GM18861 (cell line): Measurements from ENCODE around the gene UEVLD.
A peak's percentile ranks its signal among the peaks of the same experiment; 100 is the strongest.
"Not testable (repeated sequence)": the region's sequence is repeated elsewhere in the genome, so short reads cannot be mapped to it uniquely, and the experiment has no call there.

Experiments used
- ATAC-seq: cut with Tn5 transposase; IDR thresholded peaks from one replicate; pipeline ENCODE4 v1.9.1; 2021; ENCODE audit not compliant: unreplicated experiment

UEVLD gene

DNA sequence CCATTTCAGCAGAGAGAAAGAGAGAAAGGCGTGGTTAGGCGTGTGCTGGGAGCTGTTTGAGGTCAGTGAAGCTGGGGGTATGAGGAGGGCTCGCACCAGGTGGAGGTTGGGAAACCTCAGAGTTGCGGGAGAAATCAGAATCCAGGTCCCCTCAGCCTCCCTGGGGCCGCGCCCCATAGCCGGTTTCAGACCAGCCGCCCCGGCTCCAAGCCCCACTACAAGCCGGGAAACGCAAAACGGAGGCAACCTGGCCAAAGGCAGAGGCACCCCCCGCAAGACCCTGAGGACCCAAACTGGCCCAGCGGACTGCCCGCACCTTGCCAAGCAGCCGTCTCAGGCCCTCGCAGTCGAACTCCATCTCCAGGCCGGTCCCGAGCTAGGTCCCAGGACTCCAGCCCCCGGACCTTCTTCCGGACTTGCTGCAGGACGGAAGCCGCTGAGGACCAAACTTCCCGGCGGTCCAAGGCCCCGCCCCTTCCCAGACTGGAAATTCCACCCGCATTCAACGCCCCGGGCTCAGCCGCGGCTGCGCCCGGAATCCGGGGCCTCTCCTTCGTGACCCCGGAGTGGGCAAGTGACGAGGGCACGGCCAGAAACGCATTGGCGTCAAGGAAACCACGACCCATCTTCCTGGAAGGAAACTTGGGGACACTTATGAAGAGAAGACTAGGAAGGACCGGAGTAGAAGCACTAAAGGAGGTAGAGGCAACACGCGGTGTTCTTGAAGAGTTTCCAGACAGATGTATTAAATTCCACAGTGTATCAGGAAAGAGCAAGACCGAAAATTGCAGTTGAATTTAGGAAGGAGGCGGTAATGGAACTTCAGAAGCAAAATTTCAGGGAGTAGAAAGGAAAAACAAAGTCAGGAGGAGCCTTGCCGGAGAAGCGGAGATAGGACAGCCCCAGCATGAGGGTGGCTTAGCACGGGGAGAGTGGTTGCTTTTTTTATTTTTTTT is at the start of gene UEVLD:
TSS of gene UEVLD (minus strand) at position 438 of the 956 bp plus-strand sequence. CDS start at position 358, 80 bp downstream.
- ATAC-seq, result peak; percentile 49

- peak; percentile 89 for ATAC-seq
These were observed 45.9 kb upstream of the UEVLD start, which contains the start of gene SPTY2D1 for GRCh38 chr11:18634140-18635032. SPTY2D1 (minus strand) TSS chr11:18634342; CDS start chr11:18634257, 85 bp downstream.

GRCh38 chr11:18633256-18634139 is 45.0 kb upstream of the UEVLD start:
- peak; percentile 61 for ATAC-seq

DNA sequence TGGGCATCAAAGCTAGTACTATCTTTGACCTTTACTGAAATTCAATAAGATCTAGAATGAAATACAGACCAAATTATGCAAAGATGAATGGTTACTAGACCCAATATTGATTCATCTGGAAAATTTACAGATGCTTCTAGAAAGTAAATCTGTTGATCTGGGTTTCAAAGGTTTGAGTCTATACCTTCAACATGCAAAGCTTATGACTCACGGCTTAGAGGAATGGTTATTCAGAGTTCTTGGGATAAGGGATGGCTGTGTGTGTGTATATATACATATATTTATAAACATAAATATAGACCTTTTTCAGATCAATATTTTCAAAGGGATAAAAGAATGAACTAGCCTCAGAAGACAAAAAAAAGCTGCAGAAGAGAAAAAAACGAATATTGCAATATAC is 44.3 kb upstream of the UEVLD start:
- ATAC-seq, result no peak

DNA sequence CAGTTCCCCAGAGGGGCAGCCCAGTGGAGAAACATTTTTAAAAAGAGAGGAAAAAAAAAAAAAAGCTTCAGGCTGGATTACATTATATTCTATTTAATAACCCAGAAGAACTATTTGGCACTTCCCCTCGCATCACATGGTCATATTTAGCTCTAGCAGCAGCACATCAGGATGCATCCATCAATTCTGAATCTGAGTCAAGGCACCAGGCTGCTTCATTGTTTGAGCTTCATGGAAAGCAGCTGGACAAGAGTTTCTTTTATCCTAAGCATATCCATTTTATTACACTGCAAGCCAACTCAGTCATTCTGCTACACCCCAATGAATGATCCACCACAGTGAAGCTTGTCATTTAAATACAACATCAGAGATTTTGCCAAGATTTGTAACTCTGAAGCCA is 35.6 kb upstream of the UEVLD start:
- ATAC-seq, result no peak

- no peak for ATAC-seq
These were observed 35.2 kb upstream of the UEVLD start for GRCh38 chr11:18623707-18624106.

GRCh38 chr11:18618342-18619025 is 29.9 kb upstream of the UEVLD start:
- no peak for ATAC-seq

DNA sequence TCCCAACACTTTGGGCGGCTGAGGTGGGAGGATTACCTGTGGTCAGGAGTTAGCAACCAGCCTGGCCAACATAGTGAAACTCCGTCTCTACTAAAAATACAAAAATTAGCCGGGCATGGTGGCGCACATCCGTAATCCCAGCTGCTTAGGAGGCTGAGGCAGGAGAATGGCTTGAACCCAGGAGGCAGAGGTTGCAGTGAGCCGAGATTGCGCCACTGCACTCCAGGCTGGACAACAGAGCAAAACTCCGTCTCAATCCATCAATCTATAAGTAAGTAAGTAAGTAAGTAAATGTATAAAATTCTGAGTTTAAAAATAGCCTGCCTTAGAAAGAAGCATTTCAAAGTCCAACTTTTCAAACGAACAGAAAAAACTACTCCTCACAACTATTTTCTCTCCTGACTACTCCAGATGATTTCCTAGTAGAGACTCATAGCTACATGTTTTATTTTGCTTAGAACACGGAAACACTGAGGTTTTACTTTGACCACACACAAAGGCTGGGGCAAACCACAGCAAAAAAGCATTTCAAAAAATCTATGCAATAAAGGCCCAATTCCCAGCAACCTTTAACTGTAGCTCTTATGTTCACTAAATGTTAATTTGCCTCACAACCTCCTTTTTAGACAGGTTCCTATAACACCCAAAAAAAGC is 29.3 kb upstream of the UEVLD start:
- ATAC-seq, result peak; percentile 26

DNA sequence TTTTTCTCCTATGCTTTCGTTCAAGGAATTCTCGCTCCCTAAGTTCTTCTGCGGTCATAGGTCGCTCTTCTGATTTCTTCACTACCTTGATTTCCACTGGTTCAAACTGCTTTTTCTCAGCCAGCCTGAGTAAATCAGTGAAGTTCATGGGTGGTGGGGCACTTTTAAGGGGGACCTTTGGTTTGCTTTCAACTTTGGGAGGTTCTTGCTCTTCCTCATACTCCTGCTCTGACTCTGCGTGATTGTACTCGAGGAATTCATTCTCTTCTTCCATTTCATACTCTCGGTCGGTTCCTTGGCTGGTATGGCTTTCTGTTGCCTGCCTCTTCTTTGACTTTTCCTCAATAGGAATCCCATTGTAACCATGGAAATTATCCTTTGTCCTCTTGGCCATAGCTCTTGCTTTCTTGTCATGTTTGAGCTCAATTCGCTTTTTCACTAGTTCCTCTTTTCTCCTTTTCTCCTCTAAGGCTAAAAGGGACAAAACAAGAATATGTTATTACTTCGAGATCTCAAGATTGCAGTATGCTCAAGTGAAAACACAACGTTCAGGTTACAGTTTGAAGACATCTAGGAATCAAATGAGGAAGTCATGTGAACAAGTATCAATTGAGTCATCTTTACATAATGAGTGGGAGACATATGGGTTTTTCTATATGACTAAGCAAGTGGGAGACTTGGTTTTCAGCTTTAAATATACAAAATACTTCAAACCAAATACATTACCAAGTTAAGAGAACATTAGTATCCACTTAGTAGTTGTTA is 27.3 kb upstream of the UEVLD start:
- peak; percentile 97 for ATAC-seq

GRCh38 chr11:18614667-18615066 is 26.1 kb upstream of the UEVLD start:
- no peak for ATAC-seq

- no peak for ATAC-seq
These were observed 23.9 kb upstream of the UEVLD start for GRCh38 chr11:18612394-18612793.

- ATAC-seq, result no peak
These were observed 22.7 kb upstream of the UEVLD start for GRCh38 chr11:18611196-18611595.

GRCh38 chr11:18608376-18608775 is 19.8 kb upstream of the UEVLD start:
- ATAC-seq, result no peak

- no peak for ATAC-seq
These were observed 12.5 kb upstream of the UEVLD start for GRCh38 chr11:18600915-18601569.

- ATAC-seq, result no peak
These were observed 11.3 kb upstream of the UEVLD start, which contains the start of gene MISFA for GRCh38 chr11:18599739-18600230. MISFA (plus strand) TSS chr11:18599789; CDS start chr11:18599929, 140 bp downstream.

DNA sequence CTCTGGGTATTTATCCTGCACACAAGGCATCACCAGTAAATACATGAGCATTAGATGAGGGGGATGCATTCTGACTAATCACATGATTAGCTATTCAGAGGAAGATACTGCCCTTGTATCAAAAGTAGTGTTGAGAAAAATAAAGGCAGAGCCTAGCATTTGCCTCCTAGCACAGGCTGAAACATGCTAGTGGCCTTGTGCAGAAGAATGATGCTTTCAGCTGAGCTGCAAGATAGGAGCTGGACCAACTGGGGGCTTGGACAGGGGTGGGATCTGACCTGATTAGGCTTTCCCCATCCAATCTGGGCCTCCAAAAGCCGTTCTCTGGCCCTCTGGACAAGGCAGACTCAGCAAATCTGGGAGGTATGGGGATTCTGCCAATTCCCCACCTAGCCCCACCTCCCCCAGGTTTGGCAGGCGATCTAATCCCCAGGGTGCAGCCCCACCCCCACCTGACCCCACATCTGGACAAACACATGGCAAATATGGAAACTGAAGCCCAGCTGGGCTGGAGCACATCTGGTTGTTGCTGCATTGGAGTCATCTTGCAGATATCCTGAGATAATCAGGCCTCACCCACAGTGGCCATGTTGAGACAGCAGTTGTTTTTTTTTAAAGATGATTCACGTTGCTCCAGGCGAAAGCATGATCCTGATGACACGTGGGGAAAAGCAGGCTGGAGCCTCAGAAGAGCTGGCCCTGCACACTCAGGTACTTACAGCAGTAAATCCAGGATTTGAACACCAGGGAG is 6.6 kb upstream of the UEVLD start:
- ATAC-seq, result no peak

- ATAC-seq, result not testable (repeated sequence)
These were observed 5.6 kb upstream of the UEVLD start for GRCh38 chr11:18594088-18594487.
